Right renal pelvis (tissue), 4 donors: ENCODE data around the gene HEATR5B. TPM values are rescaled to one million over a fixed set of nuclear protein-coding genes. Genes with fewer than 3 reads are reported as not detected.
"Not testable (repeated sequence)": the region's sequence is repeated elsewhere in the genome, so short reads cannot be mapped to it uniquely, and the experiment has no call there.

Source experiments
- DNase-seq, 4 donors: peaks; one replicate each; pipeline ENCODE4 v3.0.0-alpha.2; 2013; ENCODE audit warnings: low read depth in 4 of 4, low spot score in 3 of 4, missing footprints in 1 of 4
- polyA plus RNA-seq, 4 donors: library from polyadenylated mRNA; unstranded; fragments of 120-200 nt; gene quantifications; one replicate each; pipeline ENCODE4 v1.2.1, GENCODE V29; 2013; ENCODE audit not compliant: insufficient read length in 4 of 4

Gene HEATR5B
- polyA plus RNA-seq, 4 donors = 20.3 to 23.8 (median 22.8) TPM

DNA sequence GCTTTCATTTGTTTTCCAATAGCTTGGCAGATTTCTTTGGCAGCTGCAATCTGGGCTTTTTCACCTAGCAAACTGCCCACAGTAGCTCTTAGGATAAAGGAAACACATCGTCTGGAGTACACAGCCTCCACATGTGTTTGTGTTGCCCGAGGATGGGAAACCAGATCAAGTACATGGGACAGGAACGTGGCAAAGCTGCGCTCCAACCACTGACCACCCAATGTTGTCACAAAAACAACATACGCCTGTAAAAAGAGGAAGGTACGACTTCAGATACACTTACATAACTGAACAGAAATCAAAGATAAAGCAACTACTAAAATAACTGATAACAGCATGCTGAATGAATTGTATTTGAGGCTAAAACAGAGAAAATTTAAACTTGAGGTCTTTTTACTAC is 15.5 kb downstream of the HEATR5B start:
- no peak for DNase-seq

DNA sequence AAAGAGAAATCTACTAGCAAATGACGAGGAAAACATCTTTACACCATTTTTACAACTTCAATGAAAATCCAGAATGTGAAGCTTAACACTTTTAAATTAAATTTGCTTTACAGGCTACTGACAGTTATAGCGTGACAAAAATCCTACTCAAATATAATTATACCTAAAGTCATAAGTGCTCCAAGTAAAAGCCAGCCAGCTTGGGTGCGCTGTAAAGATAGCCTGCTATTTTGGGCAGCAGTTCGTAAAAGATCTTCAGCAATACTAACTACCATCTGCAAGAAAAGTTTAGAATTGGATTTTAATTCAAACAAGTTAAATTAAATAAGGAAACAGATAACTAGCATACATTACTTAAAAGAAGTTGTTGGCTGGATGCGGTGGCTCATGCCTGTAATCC is 22.4 kb downstream of the HEATR5B start:
- no peak for DNase-seq

DNA sequence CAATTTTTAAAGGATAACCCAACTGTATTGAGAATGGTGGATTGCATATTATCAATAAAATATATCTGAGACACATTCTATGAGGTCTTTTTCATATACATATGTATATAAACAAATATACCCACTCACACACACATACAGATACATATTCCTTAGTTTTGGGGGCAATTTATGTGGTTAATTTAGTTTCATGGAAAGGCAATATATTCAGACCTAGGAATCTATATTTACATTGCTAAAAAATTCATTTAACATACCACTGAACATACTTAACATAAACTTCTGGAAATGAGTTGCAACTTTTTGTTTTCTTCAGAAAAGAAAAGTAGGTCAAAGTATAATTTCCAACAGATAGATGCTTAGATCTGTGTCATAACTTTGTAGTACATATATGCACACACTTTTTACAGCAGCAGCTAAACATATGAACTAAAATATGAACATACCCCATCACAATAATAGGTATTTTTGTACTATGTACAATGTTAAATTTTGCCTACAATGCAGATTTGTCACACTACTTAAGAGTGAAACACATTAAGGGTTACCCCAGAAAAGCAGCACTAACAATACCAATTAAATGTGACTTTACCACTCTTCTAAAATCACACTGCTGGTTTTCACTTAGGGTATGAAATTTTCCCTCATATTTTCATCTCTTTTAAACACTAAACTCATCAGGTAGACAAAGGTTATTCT is 23.0 kb downstream of the HEATR5B start:
- no peak for DNase-seq

DNA sequence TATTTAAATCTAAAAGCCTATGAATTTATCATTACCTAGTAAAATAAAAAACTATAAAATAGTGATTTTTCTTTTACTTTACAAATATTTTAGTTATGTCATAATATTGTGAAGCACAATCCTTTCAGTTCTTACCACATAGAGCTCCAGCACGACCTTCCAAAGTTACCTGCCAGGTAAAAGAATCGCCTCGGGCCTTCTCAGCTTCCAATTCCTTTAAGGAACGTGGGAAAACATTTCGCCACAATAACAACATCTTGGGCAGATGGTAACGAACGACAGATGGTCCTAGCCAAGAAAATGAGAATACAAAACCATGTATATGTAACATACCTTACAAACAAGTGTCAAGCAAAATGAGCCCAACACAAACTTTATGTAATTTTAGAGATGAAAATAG is 23.7 kb downstream of the HEATR5B start:
- no peak for DNase-seq

DNA sequence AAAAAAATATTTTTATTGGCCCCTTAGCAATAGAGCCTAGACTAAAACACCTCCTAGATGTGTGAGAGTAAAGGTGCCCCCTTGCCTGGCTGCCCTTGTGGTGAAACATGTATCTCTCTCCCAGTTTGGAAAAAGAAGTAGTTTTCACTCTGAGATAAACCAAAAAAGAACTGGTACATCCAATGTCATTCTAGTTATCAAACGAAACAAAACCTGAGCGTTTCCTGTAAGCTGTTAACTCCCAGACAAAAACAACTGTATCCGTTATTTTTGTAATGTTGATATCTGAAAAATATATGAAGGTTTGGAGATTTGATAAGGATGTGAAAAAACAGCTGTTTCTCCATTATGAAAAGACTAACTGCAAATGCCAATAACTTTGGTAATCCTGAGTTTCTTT is 24.3 kb downstream of the HEATR5B start:
- DNase-seq = no peak

DNA sequence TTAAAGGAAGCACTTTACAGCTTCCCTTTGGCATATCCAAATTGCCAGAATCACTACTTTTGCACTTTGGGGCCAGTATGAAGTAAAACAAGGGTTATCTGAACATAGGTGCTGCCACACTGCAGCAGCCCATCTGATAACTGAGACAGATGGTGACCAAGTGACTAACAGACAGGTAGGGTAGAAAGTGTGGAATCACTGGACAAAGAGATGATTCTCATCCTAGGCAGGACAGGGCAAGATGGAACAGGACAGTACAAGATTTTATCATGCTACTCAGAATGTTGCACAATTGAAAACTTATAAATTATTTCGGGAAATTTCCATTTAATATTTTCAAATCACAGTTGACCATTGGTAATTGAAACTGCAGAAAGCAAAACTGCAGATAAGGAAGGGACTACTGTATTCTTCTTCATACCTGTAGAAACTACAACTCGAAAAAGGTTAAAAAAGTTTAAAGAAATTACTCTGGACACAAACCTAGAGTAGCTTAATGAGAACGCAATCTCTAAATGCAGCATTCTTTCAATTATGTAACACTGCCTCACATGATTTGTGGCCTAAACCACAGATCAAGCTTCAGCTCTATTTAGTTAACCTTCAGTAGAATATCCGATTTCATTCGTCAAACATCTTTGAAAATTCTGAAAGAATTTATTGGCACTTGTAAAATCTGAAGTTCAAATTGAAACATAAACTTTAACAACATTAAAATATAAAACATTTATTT is 31.4 kb downstream of the HEATR5B start:
- no peak for DNase-seq

DNA sequence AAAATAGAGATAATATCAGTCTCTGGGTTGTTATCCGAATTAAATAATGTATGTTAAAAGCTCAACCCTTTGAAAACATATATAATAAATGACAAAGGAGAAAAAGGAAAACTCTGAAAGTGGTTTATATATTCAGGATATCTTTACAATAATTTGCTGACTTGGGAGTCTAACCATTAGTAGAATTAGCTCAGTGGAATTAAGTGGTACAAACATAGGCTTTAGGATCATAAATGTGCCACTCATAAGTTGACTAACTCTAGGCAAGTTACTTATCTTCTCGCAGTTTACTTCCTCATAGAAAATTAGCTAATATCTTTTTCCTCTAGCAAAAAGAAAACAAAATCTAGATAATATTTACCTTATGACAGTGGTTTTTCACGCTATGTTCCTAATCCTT is 44.6 kb downstream of the HEATR5B start:
- DNase-seq = no peak

DNA sequence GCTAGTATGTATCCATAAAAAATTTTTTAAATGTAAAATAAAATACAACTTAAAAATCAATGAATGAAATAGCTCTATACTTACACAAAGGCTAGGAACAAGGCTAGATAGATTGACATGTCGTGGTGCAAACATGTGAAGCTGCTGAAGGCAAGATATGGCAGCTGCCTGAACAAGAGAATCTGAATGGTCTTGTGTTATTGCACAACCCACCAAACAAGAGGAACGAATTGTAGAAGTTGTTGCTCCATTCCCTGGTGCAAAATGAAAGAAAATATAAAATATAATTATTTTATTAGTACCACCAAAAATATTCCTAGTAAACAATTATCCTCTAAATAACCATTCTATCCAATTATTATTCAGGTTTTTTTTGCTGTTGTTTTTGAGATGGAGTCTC is 46.4 kb downstream of the HEATR5B start:
- DNase-seq = no peak

DNA sequence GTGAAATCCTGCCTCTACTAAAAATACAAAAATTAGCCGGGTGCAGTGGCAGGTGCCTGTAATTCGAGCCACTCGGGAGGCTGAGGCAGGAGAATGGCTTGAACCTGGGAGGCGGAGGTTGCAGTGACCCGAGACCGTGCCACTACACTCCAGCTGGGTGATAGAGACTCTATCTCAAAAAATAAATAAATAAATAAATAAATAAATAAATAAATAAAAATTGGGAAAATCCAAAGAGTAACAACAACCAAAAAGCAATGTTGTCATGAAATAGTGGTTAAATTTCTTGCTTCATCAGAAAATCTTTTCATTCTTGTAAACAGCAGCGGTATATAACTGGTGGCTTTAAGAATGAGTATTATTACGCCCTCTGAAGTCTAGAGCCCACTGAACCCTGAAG is 54.4 kb downstream of the HEATR5B start:
- DNase-seq = no peak

DNA sequence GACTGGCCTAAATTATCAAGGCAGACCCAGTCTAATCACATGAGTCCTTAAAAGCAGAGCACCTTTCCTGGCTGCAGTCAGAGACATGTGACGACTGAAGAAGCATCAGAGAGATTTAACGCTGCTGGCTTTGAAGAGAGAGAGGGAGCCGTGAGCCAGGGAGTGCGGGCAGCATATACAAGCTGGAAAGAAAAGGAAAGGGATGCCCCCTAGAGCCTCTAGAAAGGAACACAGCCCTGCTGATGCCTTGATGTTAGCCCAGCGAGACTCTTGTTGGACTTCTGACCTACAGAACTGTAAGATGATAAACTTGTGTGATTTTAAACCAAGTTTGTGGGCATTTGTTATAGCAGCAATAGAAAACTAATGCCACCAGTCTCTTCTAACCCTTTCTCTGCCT is 58.1 kb downstream of the HEATR5B start:
- DNase-seq = no peak

DNA sequence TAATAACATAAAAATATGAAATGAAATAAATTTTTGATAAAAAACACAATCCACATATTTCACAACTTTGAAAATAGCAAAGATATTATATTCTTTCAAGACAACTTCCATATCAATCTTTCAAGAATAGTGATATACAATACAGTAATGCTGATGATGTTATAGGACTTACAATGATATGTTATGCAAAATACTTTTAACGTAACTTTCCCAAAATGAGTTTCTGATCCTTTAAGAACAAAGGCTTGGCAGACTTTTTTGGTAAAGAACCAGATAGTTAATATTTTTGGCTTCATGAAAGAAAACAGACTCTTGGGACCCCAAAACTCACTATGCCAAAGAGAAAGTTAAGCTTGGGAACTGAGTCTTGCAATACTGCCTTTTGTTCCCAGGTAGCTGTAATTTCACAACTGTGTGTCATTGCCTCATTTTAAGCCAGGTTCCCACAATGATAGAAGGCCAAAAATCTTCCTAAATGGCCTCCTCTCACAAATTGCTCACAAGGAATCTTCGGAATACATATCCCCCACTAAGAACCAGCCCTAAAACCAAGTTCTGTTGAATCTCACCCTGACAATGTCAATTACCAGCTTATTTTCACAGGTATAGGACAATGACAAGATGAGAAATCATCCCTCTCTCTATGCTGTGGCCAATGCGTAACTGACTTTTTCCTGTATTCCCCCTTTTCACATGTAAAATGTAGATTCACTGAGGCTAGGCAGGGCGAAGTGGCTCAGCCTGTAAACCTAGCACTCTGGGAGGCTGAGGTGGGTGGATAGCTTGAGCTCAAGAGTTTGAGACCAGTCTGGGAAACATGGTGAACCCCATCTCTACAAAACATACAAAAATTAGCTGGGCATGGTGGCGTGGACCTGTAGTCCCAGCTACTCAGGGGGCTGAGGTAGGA is 63.0 kb downstream of the HEATR5B start:
- no peak for DNase-seq

DNA sequence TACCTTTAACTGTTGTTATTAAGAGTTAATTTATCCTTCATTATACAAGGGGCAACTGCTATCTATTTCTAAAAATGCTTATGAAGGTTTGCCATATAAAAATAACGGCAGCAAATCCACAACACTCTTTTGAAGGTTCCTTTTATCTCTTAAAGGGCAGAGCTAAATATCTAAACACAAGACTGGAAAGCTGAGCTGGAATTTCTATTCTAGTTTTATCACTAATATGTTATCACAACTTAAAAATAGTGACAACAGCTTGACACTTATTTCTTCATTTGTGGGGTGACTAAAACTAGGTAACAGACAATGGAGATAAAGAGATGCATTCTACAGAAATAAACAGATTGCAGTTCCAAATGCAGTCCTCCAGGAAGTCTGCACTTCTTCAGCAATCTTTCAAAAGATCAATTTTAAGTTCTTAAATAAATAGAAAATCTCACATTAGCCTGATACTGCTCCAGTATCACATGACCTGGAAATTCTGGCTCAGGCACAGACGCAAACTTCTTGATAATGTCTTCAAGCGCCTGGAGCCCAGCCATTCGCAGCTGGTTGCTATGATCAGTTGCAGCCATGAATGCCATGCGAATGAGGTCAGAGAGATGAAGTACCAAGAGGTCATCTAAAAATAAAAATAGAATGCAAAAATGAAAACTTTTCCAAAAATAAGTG is 63.8 kb downstream of the HEATR5B start:
- DNase-seq = no peak

DNA sequence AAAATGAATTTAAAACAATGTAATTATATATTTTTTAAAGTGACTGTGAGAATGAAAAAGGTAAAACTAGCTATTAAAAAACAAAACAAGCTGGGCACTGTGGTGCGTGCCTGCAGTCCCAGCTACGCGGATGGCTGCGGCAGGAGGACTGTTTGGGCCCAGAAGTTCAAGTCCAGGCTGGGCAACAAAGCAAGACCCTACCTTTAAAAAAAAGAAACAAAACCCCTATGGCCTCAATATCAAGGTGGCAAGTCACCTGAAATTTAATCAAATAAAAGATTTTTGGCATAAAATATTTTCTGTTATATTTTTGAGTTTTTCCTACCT is 70.9 kb downstream of the HEATR5B start:
- no peak for DNase-seq

DNA sequence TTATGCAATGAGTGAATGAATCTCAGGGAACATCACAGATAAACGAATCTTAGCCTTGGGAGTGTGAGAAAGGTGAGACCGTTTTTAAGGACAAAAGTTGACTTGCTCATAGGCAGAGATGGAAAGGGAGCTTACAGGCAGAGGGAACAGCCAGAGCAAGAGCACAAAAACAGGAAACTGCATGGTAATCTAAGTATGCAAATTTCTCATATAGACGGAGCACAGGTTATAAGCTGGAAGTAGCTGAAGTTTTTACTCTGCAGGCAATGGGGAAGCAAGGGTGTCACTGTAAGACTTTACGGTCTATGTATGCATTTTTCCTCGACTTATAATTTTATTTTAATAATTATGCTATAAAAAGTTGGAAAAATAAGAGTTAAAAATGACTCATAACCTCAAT is 73.0 kb downstream of the HEATR5B start:
- no peak for DNase-seq

DNA sequence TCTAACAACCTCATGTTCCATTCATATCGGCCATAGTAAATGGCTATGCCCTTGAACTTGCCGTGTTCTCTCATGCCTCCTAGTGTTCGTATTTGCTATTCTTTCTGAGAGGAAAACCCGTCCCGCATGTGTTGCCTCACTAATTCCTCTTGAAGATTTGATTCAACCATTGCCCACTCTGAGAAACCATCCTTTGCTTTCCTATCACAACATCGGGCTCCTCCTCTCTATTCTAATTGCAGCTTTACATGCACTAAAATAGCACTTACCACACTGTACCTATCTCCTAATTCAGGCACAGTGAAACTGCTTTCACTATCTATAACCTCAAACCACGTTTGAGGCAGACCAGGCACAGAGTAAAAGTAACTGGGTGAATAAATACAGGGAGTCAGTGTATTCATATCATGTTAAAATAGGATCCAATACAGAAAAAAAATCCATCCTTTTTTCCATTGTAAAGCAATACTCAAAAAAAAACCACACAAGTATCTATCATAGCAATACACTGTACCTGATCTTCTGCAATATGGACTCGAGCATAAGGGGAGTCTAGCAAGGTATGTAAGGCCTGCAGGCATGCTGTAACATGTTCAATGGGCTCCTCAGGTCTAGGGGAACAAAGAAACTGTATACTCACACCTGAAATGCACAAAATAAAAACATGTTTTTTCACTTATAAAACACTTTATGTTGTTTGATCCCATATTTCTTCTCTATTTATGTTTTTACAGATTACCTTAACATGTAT is 78.9 kb downstream of the HEATR5B start:
- no peak for DNase-seq

DNA sequence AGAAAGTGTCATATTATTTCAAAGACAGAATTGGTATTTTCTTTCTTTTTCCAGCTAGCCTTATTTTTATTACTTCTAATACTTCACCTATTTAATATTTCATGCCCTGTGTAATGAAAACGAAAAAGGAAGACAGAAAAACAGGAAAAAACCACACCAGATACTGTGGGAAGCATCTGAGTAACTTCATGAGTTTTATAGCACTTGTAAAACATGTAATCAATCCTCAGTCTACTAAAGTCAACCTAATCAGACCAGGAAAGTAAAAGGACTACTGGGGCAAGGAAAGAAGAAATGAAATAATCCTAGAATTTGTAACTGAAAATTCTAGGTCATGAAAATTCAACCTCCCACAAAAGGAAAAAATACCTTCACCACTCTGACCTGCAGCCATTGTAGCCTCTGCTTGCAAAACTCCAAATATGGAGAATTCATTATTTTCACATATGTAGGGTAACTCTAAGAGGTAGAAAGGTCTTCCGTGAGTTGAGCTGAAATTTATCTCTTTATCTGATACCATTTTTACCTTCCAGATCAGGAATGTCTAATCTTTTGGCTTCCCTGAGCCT is 83.1 kb downstream of the HEATR5B start:
- no peak for DNase-seq

DNA sequence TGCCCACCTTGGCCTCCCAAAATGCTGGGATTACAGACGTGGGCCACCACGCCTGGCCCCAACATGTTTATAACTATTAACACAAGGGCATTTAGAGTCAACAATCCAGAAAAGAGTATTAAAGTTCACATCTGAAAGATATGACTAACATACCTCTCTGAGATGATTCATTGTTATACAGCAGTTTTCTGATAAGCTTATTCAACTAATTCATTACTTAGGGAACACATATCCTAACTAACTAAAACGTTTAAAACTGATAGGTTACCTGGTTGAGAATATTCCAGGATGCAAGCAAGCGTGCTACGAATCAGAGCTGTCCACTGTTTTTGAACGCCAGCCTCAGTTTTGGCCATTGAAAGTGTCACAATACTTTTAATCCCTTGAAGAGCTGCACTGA is 83.9 kb downstream of the HEATR5B start:
- no peak for DNase-seq

DNA sequence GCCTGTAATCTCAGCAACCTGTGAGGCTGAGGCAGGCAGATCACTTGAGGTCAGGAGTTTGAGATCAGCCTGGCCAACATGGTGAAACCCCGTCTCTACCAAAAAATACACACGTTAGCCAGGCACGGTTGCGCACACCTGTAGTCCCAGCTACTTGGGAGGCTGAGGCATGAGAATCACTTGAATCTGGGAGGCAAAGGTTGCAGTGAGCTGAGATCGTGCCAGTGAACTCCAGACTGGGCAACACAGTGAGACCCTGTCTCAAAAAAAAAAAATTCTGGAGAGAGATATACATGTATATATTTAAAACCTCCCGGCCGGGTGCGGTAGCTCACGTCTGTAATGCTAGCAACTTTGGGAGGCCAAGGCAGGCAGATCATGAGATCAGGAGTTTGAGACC is 84.8 kb downstream of the HEATR5B start:
- DNase-seq = not testable (repeated sequence)

DNA sequence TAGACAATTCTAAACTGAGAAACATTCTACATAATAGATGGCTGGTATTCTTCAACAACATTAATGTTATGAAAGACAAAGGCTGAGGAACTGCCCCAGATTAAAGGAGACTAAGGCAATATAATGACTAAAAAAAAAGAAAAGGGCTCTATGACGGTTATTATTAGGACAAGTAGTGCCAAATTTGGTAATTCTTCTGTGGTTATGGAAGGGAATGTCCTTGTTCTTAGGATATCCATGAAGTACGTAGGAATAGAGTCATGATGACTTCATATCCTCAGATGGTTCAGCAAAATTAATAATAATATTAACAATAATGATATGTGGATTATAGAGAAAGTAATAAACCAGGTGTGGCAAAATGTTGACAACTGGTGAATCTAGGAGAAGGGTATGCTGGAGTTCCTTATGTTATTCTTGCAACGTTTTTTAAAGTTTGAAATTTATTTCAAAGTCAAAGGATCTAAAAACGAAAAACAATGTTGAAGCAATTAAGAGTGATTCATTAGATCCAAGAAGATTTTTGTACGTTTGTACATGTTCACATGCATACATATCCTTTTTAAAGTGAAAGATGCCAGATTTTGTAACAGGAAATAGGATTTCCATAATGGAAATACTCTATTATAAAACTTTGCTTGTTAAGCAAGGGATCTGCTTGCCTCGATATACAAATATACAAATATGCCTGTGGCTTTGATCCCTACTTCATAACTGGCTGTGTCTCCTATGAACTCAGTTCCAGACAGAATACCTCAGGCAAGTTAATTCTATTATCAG is 90.1 kb downstream of the HEATR5B start:
- no peak for DNase-seq
